ENCODE data around the gene AMPD3. TPM values are rescaled to one million over a fixed set of nuclear protein-coding genes. Genes with fewer than 3 reads are reported as not detected.

Gene AMPD3
- 2.6 TPM for total RNA-seq
- long read RNA-seq, partial matches to known transcripts: 3 of 3 reads
- long read RNA-seq, other reads (novel, unspliced or antisense): 0 of 3 reads

DNA sequence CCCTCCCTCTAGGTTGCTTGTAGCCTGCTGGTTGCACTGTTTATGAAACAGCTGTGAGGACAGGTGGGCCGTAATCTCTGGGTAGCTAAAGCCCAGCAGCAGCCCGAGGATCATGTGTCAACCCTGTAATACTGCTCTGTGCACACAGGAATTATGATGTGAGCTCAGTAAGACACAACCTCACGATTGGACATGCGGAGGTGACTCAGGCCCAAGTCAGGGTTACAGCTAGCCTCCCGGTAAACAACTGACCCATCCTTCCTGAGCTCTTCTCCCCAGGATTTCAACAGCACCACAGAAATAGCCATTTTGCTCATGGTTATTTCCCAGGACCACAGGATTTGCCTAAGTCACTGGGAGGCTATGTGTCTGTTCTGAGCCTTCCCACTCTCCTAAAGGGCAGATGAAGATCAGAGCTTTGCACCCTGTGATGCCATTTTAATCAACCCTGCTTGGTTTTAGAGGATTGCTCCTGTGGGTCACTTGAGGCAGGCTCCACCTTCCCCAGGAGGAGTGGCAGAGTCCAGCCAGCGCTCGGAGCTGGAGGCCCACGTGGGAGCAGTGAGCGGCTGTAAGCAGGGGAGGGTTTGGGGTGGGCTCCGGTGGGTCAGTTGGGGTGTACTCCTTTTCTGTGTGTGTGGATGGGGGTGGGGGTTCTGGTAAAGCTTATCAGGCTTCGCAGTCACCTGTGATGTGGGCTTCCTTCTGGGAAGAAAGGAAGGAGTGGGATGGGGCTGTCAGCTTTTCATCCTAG is at the start of gene AMPD3:
Gene AMPD3, plus strand, starts transcription at position 387 of the 754 bp plus-strand sequence. CDS start 6,256 bp downstream, outside the sequence.
- DNase-seq: no peak
- intact Hi-C loops (cut with DNase I): no loop called here
- ATAC-seq (ENCODE audit: poor library complexity): no peak

DNA sequence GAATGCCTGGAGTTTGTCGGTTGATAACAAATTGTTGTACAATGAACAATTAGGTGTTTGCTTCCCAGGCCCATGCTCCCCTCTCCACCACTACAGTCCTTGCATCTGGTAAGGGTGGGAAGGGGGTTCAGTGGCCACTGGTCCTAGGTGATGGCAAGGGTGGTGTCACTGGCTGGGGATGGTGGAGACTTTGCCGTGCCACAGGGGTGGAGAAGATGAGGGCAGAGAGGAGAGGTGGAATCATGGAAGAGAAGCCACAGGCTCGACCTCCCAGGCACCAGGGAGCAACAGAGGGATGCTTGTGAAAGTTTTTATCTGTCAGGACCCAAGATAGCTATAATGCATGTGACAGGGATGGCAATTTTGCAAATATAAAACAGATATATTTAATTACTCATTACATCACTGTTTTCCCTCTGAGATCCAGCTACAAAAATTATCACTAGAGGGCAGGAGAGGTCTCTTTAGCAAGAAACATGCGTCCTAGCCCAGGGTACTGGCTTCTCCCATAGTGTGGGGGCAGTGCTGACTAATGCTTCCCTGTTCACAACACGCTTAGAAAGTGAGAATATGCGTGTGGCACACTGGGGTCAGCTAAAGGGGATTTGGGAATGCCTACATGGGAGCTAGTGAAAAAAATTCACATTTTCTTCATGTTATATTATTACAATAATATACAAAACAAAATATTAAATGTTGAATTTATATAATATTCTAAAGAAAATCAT is 49.0 kb upstream of the AMPD3 start:
- intact Hi-C loops (cut with DNase I): loop anchor here (2.0 to 10.0 kb wide), 2 partner anchors 249 to 331 kb away; no protein-coding TSS in a partner anchor
- DNase-seq (peak; percentile 69), ATAC-seq (ENCODE audit: poor library complexity) (peak; percentile 92)

DNA sequence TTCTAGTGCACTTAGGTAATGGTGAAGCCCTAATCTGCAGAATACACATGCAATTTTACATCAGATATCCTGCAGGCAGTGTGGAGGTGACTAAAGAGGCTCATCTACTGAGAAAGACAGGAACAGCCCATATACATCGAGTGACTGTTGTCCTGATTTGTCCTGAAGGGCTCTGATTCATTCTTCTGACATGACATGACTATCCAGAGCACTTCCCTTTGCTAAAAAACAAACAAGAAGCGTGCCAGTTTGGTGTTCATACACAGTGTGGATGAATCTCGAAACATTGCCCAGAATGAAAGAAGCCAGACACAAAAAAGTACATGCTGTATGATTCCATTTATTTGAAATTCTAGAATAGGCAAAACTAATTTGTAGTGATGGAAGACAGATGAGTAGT is 48.0 kb upstream of the AMPD3 start:
- DNase-seq: no peak
- peak; percentile 50 for ATAC-seq (ENCODE audit: poor library complexity)
- intact Hi-C loops (cut with DNase I): loop anchor here (2.0 to 10.0 kb wide), 2 partner anchors 248 to 330 kb away; no protein-coding TSS in a partner anchor

DNA sequence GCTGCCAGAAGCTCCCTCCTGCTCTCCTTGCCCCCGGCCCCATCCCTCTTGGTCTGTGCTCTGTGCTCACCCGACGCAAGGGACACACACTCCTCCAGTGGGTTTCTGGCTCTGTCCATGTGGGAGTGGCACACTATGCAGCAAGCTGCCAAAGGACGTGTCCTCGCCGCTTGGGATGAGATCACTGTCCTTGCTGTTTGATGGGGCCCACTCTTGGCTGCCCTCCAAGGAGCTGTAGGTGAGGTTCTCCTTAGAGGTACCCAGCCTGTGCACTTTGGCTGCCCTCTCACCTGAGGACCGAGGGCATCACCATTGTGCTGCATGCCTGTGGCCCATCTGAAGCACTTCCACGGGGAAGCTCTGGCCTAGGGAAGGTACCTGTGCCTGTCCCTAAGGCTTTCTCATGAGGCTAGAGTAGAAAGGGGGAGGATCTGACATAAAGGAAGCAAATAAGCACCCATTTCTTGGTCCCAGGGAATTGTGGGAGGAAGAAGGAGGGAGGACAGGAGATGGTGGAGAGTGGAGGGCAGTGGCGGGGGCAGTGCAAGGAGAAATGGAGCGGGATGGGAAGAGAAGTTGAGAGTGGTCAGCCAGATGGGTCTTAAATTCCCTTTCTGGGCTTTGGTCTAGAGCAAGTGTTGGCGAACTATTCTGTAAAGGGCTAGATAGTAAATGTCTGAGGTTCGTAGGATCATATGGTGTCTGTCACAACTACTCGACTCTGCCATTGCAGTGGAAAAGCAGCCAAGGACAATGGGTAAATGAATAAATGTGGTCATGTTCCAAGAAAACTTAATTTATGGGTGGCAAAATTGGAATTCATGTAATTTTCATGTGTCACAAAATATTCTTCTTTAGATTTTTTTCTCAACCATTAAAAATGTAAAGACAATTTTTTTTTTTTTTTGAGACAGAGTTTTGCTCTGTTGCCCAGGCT is 47.0 kb upstream of the AMPD3 start:
- DNase-seq (no peak), ATAC-seq (ENCODE audit: poor library complexity) (peak; percentile 29)
- intact Hi-C loops (cut with DNase I): loop anchor here (2.0 to 10.0 kb wide), 2 partner anchors 247 to 329 kb away; no protein-coding TSS in a partner anchor

DNA sequence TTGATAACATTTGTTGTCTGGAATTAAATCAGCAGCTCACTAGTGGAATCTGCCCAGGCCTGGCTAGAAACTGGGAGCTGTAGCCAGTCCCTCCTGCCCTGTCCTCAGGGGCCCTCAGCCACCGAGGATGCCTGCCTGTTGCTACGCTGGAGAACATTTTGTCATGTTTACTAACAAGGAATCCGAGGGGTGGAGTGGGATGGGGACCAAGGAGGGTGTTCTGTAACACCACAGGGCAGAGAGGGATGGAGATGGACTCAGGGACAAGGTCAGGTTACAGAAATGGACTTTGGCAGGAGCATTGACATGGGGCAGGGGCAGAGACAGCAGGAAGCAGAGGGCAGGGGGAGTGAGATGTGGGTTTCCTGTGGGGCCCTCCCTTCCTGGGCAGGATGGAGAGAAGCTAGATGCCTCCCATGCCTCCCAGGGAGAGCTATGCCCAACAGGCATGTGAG is 45.8 kb upstream of the AMPD3 start:
- DNase-seq (no peak), ATAC-seq (ENCODE audit: poor library complexity) (no peak)
- intact Hi-C loops (cut with DNase I): loop anchor here (10.0 kb wide), 1 partner anchor 246 kb away; no protein-coding TSS in a partner anchor

DNA sequence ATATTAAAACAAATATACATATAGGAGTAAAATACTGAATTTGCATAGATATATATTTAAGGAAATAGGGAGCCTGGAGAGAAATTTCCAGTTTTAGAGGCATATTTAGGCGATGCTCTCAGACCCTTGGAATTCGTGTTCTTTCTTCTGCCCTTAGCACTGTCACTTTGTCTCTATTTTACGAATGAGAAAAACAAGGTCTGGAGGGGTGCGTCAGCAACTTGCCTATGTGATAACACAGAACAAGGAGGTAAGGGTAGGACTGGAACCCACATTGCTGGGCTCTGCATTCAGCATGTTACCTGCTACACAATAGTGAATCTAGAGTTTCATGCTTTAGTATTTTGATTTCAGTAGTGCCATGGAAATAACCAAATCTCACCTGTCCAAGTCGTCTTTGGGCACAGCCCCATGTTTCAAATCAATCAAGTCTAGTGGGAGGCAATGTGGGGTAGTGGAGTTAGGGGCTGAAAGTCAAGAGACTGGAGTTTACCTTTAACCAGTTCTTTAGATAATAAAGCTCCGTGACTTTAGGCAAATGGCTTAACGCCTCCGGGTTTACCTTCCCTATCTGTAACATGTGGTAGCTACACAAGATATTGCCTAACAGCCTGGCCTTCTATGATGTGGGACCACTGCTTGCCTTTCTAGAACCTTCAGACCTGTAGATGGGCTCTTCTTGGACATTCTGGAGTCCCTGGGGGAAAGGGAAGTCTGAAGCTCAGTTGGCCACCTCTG is 44.8 kb upstream of the AMPD3 start:
- DNase-seq (no peak), ATAC-seq (ENCODE audit: poor library complexity) (no peak)
- intact Hi-C loops (cut with DNase I): no loop called here

DNA sequence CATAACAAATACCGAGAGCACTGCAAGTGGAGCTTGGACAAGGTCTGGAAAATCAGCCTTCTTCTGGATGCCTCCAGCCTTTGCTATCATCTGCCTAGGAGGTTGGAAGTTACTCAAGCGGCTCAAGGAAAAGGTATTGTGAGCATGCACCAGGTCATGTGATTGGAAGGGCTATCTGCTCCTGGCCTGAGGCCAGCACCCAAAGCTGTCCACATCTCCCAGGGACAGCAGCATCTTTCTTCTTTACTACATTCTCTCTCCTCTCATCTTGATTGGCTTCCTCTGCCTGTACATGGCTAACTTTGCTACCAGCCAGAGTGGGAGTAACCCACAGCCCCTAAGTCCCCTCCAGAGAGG is 44.2 kb upstream of the AMPD3 start:
- intact Hi-C loops (cut with DNase I): no loop called here
- no peak for ATAC-seq (ENCODE audit: poor library complexity)
- DNase-seq: no peak

DNA sequence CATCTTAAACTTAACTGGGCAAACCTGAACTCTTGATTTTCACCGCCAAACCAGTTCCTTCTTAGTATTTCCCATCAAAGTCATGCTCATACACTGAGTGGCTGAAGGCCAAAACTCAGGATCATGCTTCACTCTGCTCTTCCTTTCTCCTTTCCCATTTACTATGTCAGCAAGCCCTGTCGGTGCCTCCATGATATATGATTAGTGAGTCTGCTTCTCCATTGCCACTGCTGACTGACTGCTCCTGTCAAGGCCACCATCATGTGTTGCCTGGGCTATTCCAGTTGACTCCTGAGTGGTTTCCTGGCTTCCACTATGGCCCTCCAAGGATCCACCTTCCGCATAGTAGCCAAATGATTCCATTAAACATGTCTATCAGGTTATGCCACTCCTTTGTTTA is 42.8 kb upstream of the AMPD3 start:
- DNase-seq: no peak
- intact Hi-C loops (cut with DNase I): no loop called here
- ATAC-seq (ENCODE audit: poor library complexity): no peak

DNA sequence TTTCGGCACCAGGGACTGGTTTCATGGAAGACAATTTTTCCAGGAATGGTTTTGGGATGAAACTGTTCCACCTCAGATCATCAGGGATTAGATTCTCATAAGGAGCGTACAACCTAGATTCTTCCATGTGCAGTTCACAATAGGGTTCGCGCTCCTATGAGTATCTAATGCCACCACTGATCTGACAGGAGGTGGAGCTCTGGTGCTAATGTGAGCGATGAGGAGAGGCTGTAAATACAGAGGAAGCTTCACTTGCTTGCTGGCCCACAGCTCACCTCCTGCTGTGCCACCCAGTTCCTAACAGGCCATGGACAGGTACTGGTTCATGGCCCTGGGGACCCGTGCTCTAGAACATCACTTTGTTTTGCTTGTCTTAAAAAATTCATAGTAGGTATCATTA is 41.8 kb upstream of the AMPD3 start:
- no peak for DNase-seq
- ATAC-seq (ENCODE audit: poor library complexity): peak; percentile 61
- intact Hi-C loops (cut with DNase I): no loop called here

DNA sequence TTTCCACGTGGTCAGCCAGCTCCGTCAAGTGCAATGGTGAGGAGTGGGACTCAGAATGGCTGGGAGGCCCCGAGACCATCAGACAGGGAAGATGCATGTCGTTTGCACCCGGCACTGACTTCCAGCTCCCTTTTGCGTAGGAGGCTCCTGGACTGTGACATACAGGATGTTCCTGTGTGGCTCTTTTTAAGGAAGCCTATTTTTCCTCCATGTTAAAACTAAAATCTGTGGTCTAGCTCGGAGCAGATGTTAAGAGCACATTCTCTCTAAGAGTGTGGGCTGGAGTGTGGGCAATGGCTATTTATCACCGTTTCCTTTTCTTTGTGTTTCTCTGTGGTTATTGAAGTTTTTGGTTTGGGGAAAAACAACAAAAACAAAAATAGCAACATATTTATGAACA is 40.9 kb upstream of the AMPD3 start:
- DNase-seq (no peak), ATAC-seq (ENCODE audit: poor library complexity) (peak; percentile 51)
- intact Hi-C loops (cut with DNase I): no loop called here

DNA sequence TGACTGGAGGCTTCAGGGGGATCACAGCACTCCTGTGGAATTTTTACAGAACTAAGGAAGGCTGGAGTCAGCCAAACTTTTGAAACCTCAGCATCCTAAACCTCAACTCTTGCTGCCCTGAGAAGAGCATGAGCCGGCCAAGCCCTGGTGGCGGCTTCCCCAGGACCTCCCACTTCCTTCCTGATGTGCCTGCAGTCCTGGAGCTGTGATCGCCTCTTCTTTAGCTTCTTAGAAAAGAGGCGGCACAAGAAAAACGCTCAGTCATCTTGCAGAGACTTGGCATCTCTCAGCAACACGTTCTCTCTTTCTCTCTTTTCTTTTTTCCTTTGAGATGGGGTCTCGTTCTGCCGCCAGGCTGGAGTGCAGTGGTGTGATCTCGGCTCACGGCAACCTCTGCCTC is 40.4 kb upstream of the AMPD3 start:
- intact Hi-C loops (cut with DNase I): no loop called here
- peak; percentile 84 for ATAC-seq (ENCODE audit: poor library complexity)
- peak; percentile 76 for DNase-seq

DNA sequence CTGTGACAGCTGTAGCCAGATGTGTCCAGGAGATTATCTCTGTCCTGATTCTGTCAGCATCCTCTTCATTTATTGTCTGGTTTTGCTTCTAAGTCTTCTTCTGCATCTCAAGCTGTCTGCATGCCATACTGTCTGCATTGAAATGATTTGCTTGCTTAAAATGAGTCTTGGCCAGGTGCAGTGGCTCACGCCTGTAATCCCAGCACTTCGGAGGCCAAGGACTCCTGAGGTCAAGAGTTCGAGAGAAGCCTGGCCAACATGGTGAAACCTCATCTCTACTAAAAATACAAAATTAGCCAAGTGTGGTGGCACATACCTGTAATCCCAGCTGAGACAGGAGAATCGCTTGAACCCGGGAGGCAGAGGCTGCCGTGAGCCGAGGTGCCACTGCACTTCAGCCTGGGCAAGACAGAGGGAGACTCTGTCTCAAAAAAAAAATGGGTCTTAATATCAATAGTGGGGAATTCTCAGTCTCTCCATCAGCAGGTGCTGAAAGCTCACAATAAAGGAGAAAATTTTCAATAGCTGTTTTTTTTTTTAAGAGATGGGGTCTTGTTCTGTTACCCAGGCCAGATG is 39.2 kb upstream of the AMPD3 start:
- intact Hi-C loops (cut with DNase I): no loop called here
- DNase-seq: no peak
- no peak for ATAC-seq (ENCODE audit: poor library complexity)

DNA sequence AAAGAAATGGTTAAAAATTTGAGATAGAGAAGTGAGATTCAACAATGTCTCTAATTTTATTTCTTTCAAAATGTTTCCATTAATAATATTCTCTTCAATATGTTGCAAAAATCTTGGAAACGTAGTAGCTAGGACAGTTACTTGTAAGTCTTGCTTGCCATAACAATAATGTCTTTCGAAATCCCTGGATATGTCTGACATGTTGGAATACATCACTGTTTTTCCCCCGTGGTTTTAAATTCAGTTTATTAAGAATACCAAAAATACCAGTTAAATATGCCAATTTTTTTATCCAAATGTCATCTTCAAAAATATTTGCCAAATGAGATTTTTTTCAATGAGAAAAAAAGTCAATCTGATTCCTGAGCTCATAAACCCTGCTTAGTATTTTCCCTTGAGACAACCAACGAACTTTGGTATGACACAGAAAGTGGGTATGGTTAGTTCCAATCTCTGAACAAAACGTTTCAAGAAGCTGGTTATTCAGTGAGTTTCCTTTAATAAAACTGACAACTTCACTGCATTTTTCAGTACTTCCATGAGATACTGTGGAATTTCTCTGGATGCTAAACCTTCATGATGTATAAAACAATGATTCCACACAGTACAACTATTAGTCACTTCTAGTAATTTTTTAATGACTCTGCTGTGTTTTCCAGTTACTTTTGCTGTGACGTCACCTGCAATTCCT is 36.7 kb upstream of the AMPD3 start:
- ATAC-seq (ENCODE audit: poor library complexity) (no peak), DNase-seq (no peak)
- intact Hi-C loops (cut with DNase I): no loop called here

DNA sequence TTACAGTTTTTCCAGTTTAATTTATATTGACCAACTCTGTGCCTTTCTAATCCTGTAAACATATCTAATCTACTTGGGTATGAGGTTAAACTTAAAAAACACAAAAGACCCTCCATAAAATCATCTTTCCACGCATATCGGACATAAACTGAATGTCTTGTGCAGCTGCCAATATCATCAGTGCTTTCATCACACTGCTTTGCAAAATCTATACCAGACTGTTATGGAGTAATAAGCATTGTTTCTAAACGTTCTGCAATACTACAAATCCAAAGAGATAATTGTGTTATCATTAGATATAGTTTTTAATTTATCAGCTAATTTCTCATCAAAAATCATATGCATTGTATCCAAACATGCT is 36.1 kb upstream of the AMPD3 start:
- ATAC-seq (ENCODE audit: poor library complexity) (no peak), DNase-seq (no peak)
- intact Hi-C loops (cut with DNase I): no loop called here

DNA sequence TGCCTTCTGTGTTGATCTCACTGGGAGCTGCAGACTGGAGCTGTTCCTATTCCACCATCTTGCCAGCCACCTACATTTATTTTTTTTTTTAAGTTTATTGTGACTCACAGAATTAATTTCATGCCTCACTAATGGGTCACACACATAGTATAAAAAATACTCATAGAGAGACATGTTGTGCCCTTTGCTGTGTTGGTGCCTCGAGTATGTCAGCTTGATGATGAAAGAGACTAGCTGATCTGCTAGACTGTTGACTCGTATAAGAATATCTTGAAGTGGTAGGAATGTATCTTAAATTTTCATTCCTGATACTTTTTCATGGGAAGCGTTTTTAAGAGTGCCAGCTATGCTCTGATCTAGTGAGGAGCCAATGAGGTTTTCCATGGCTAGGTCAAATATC is 28.6 kb upstream of the AMPD3 start:
- intact Hi-C loops (cut with DNase I): no loop called here
- DNase-seq (no peak), ATAC-seq (ENCODE audit: poor library complexity) (no peak)

DNA sequence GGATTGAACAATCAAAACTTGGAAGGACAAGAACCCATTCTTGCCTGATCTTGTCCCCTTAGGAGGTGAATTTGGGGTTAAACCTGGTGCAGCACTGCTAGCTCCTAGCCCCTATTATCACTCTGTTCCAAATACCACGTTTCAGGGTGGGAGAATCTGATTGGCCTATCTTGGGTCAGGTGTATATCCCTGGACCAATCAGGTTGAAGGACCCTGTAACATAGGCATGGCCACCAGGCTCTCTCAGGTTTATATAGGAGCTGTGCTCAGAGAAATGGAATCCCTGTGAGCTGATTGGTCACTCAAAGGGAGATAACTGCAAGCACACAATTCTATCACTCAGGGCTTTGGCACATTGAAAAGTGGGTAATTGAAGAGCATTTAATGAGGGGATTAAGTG is 26.6 kb upstream of the AMPD3 start:
- ATAC-seq (ENCODE audit: poor library complexity) (no peak), DNase-seq (no peak)
- intact Hi-C loops (cut with DNase I): no loop called here

DNA sequence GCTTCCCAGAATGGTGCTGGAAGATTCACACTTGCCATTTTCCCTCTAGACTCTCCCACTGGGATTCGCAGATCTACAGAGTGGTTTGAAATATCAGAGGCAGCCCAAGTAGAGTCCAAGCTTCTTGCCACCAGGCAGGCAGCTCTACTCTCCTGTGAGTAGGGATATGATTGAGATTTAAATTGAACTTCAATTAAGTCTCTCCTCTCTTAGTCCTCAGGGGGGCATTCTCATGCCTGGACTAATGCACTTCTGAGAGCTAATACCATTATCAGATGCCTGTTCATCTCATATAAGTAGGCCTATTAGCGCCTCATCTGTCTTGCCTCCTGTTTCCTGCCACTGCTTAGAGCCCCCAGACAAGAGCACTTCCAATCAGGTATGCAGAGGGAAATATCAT is 25.5 kb upstream of the AMPD3 start:
- ATAC-seq (ENCODE audit: poor library complexity): no peak

More for the DNA sequence above, 25.5 kb upstream of the AMPD3 start:
- intact Hi-C loops (cut with DNase I): no loop called here
- DNase-seq: no peak

Data from Right ventricle myocardium superior (tissue), 1 donor.